Right lobe of liver (tissue), 4 donors: ENCODE results near the gene MED25.

ENCODE experiments used
- POLR2A ChIP-seq: fragments of 450-650 bp; IDR thresholded peaks from one replicate; pipeline ENCODE4 v1.6.1; 2017; ENCODE audit warnings: antibody characterized with exemption, mild to moderate bottlenecking
- TF ChIP-seq, protein P1 (sequence below), 4 donors: fragments of 200-600 bp in 3 of 4; fragments of 450-650 bp in 1 of 4; IDR thresholded peaks; one replicate each; pipeline versions ENCODE4 v1.5.1 to v1.8.0; 2016 to 2022; ENCODE audit warnings: antibody characterized with exemption in 4 of 4, mild to moderate bottlenecking in 2 of 4
- donor health status: DM: no; HTN: no; CAD: no.
- donor health status: DM: no; HTN: no; CAD: no.
- donor health status: DM: no; HTN: yes; CAD: no.

DNA sequence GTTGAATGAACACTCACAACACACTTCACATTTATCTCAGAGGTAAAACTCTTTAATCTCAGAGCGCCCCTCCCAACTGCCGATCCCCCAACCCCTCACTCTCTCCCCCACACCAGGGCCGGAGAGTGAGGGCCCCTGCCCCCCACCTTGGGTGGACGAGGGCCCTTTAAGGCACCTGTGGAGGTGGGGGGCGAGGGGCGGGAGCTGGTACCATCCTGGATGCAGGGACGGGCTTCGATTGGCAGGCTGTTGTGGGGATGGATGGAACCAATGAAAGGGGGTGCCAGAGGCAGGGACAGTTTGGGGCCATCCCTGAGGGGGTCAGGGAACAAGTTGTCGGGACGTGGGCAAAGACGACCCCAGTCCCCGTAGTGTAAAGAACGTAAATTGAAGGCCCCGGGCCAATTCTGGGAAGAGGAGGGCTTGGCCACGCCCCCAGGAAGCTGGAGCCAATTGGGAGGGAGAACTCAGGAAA is 51.0 kb downstream of the MED25 start:
- TF ChIP-seq, protein P1, sequence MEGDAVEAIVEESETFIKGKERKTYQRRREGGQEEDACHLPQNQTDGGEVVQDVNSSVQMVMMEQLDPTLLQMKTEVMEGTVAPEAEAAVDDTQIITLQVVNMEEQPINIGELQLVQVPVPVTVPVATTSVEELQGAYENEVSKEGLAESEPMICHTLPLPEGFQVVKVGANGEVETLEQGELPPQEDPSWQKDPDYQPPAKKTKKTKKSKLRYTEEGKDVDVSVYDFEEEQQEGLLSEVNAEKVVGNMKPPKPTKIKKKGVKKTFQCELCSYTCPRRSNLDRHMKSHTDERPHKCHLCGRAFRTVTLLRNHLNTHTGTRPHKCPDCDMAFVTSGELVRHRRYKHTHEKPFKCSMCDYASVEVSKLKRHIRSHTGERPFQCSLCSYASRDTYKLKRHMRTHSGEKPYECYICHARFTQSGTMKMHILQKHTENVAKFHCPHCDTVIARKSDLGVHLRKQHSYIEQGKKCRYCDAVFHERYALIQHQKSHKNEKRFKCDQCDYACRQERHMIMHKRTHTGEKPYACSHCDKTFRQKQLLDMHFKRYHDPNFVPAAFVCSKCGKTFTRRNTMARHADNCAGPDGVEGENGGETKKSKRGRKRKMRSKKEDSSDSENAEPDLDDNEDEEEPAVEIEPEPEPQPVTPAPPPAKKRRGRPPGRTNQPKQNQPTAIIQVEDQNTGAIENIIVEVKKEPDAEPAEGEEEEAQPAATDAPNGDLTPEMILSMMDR (IDR thresholded peaks at IDR 0.05): no peak
- TF ChIP-seq POLR2A: no peak
